SK-N-SH (cell line): ENCODE data around the gene MCC. TPM values are rescaled to one million over a fixed set of nuclear protein-coding genes. Genes with fewer than 3 reads are reported as not detected.

Source experiments
- CTCF ChIA-PET: fragments of 300-600, 350-600 bp; formaldehyde crosslinking; extraction: SDS; loops from one replicate; lab custom pipeline; 2021; lab: Yijun Ruan, JAX
- POLR2A ChIA-PET: fragments of 350-600 bp; sonication (Branson Sonifier 250); formaldehyde crosslinking; extraction: SDS; loops from one replicate; lab custom pipeline; 2020; ENCODE audit warnings: antibody characterized with exemption, inconsistent platforms; lab: Yijun Ruan, JAX
- DNase-seq: peaks from one replicate; pipeline ENCODE4 v3.0.0; 2012
- H2AFZ ChIP-seq: fragments of 200-600 bp; sonication (generic); 2 replicates; pipeline ENCODE4 v1.8.1; 2016; ENCODE audit warnings: antibody characterized with exemption, mild to moderate bottlenecking, low read depth
- H3F3A ChIP-seq: fragments of 200-600 bp; sonication (generic); replicated peaks from 2 replicates; pipeline ENCODE3; 2016; ENCODE audit warnings: antibody characterized with exemption, mild to moderate bottlenecking; ENCODE audit not compliant: insufficient read depth
- H3K27ac ChIP-seq, 2 experiments: fragments of 200-500 bp in 1 of 2; fragments of 200-600 bp in 1 of 2; sonication (Bioruptor generic) in 1 of 2; sonication (generic), shearing (Covaris generic) in 1 of 2; 2 replicates each; pipeline versions ENCODE4 v1.5.1 to v1.6.1; 2014 to 2016; ENCODE audit warnings: low read depth in 2 of 2, inconsistent platforms in 1 of 2, low read length in 1 of 2, mild to moderate bottlenecking in 1 of 2, mixed read lengths in 1 of 2
- H3K27me3 ChIP-seq: fragments of 200-600 bp; sonication (generic), shearing (Covaris generic); 2 replicates; pipeline ENCODE4 v1.6.1; 2016; ENCODE audit warnings: mixed run types; ENCODE audit not compliant: insufficient read depth
- H3K36me3 ChIP-seq, 2 experiments: fragments of 200-500 bp in 1 of 2; fragments of 200-600 bp in 1 of 2; sonication (Bioruptor generic) in 1 of 2; sonication (generic) in 1 of 2; replicated peaks in 1 of 2; 2 replicates each; pipeline versions ENCODE3 to v1.5.1; 2014 to 2016; ENCODE audit warnings: low read length in 1 of 2, mild to moderate bottlenecking in 1 of 2; ENCODE audit not compliant: insufficient read depth in 2 of 2, control insufficient read depth in 1 of 2
- H3K4me1 ChIP-seq, 2 experiments: fragments of 200-500 bp in 1 of 2; fragments of 200-600 bp in 1 of 2; sonication (Bioruptor generic) in 1 of 2; sonication (generic), shearing (Covaris generic) in 1 of 2; 2 replicates each; pipeline versions ENCODE4 v1.5.1 to v1.6.1; 2014 to 2016; ENCODE audit warnings: low read depth in 1 of 2, low read length in 1 of 2, mixed run types in 1 of 2; ENCODE audit not compliant: insufficient read depth in 2 of 2, control insufficient read depth in 1 of 2
- H3K4me2 ChIP-seq: fragments of 200-600 bp; sonication (generic), shearing (Covaris generic); 2 replicates; pipeline ENCODE4 v1.6.1; 2017; ENCODE audit warnings: mixed run types
- H3K4me3 ChIP-seq, 2 experiments: fragments of 200-500 bp in 1 of 2; fragments of 200-600 bp in 1 of 2; sonication (Bioruptor generic) in 1 of 2; sonication (generic), shearing (Covaris generic) in 1 of 2; 2 replicates each; pipeline versions ENCODE4 v1.5.1 to v1.8.1; 2014 to 2016; ENCODE audit warnings: low read depth in 2 of 2, inconsistent platforms in 1 of 2, low read length in 1 of 2, mild to moderate bottlenecking in 1 of 2, mixed read lengths in 1 of 2, moderate library complexity in 1 of 2
- H3K79me2 ChIP-seq: fragments of 200-600 bp; sonication (generic); 2 replicates; pipeline ENCODE4 v1.8.1; 2017; ENCODE audit warnings: mild to moderate bottlenecking; ENCODE audit not compliant: insufficient read depth
- H3K9ac ChIP-seq: fragments of 200-600 bp; sonication (generic); 2 replicates; pipeline ENCODE4 v1.6.1; 2017; ENCODE audit warnings: mixed run types
- H3K9me2 ChIP-seq: fragments of 200-600 bp; sonication (generic); 2 replicates; pipeline ENCODE4 v1.6.1; 2017; ENCODE audit warnings: mixed run types
- H3K9me3 ChIP-seq: fragments of 200-600 bp; sonication (generic); 2 replicates; pipeline ENCODE4 v1.6.1; 2017; ENCODE audit warnings: mixed run types, mild to moderate bottlenecking, moderate library complexity
- H4K20me1 ChIP-seq: fragments of 200-600 bp; sonication (generic); 2 replicates; pipeline ENCODE4 v1.6.1; 2017; ENCODE audit warnings: mild to moderate bottlenecking, mixed run types; ENCODE audit not compliant: insufficient read depth
- JUND ChIP-seq: IDR thresholded peaks from 2 replicates; pipeline ENCODE4 v1.4.0; 2012
- MEF2A ChIP-seq: IDR thresholded peaks from 2 replicates; pipeline ENCODE4 v1.4.0; 2012; ENCODE audit warnings: low read depth, borderline replicate concordance
- MXI1 ChIP-seq: IDR thresholded peaks from 2 replicates; pipeline ENCODE4 v1.6.1; 2012; ENCODE audit warnings: mild to moderate bottlenecking, low read depth, low read length, improper control_type of control experiment
- NFIC ChIP-seq: IDR thresholded peaks from 2 replicates; pipeline ENCODE4 v1.4.0; 2012; ENCODE audit warnings: borderline replicate concordance
- NRF1 ChIP-seq: IDR thresholded peaks from 2 replicates; pipeline ENCODE4 v1.6.1; 2012; ENCODE audit warnings: low read depth, mild to moderate bottlenecking, low read length
- POLR2AphosphoS5 ChIP-seq: IDR thresholded peaks from 2 replicates; pipeline ENCODE4 v1.6.1; 2012; ENCODE audit warnings: low read depth, low read length
- RAD21 ChIP-seq: IDR thresholded peaks from 2 replicates; pipeline ENCODE4 v1.6.1; 2012; ENCODE audit warnings: mild to moderate bottlenecking, low read length
- RCOR1 ChIP-seq: fragments of 150-350 bp; IDR thresholded peaks from 2 replicates; pipeline ENCODE4 v1.6.1; 2017; ENCODE audit warnings: antibody characterized with exemption, low read length
- RFX5 ChIP-seq: IDR thresholded peaks from 2 replicates; pipeline ENCODE4 v1.6.1; 2012; ENCODE audit warnings: mild to moderate bottlenecking, improper control_type of control experiment, low read length
- SIN3A ChIP-seq: IDR thresholded peaks from 2 replicates; pipeline ENCODE4 v1.6.1; 2012; ENCODE audit warnings: low read depth, mild to moderate bottlenecking, low read length, moderate library complexity, borderline replicate concordance
- SMC3 ChIP-seq: IDR thresholded peaks from 2 replicates; pipeline ENCODE4 v1.6.1; 2012; ENCODE audit warnings: low read depth, low read length, improper control_type of control experiment
- TAF1 ChIP-seq: IDR thresholded peaks from 2 replicates; pipeline ENCODE4 v1.6.1; 2012; ENCODE audit warnings: low read depth, mild to moderate bottlenecking, low read length, moderate library complexity, borderline replicate concordance
- WGBS: methylation state at CpG from one replicate; pipeline ENCODE4 v1.1.6; 2017; ENCODE audit warnings: low lambda C conversion rate; 5-methylcytosine and 5-hydroxymethylcytosine counted together
- polyA plus RNA-seq, 3 experiments: library from polyadenylated mRNA; depleted of rRNA; stranded (reverse); fragments of >200 nt; gene quantifications; 2 replicates each; pipeline ENCODE4 v1.2.3, GENCODE V29; 2012
- TF ChIP-seq, protein P1 (sequence below): IDR thresholded peaks from 2 replicates; pipeline ENCODE4 v1.4.0; 2012; ENCODE audit warnings: low read depth
- TF ChIP-seq, protein P2 (sequence below): fragments of 200-600 bp; sonication (generic); IDR thresholded peaks from 2 replicates; pipeline ENCODE4 v1.6.1; 2017; ENCODE audit warnings: antibody characterized with exemption, mild to moderate bottlenecking, moderate library complexity
- TF ChIP-seq, protein P3 (sequence below): IDR thresholded peaks from 2 replicates; pipeline ENCODE4 v1.4.0; 2012; ENCODE audit warnings: low read depth, borderline replicate concordance
- TF ChIP-seq, protein P4 (sequence below): IDR thresholded peaks from 2 replicates; pipeline ENCODE4 v1.6.1; 2012; ENCODE audit warnings: mild to moderate bottlenecking, low read depth, low read length, moderate library complexity
- TF ChIP-seq, protein P5 (sequence below): IDR thresholded peaks from 2 replicates; pipeline ENCODE4 v1.4.0; 2012; ENCODE audit warnings: low read depth, borderline replicate concordance
- TF ChIP-seq, protein P6 (sequence below): fragments of 150-350 bp; IDR thresholded peaks from 2 replicates; pipeline ENCODE4 v1.6.1; 2016; ENCODE audit warnings: mild to moderate bottlenecking, low read depth, low read length

The MCC gene
- polyA plus RNA-seq, 1 of the 3 experiments (the other 2 are of a cell fraction): 3.6 TPM

DNA sequence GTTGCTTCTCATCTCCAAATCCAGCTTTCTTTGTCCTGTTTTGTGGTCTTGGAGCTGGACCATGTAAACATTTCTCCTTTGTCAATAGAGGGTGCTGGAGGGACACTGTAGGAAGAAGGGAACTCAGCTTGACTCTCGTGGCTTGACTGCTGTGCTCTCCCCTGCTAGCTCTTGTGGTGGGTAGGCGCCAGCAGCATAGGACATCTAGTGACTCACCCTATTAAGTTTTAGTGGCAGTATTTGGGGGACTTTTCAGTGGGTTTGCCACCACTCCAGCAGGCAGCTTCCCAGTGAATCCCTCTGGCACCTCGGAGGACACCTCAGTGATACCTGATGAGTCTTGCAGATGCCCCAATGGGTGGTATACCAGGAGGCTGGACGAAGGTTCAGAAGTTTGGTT, 151.3 kb downstream of the MCC start:
- Histone ChIP-seq H3K79me2 (no peaks in the 10 kb centered on the region), H3F3A (no peaks in the 10 kb centered on the region), H3K36me3 (no peaks in the 10 kb centered on the region), H3K9me3 (no peaks in the 10 kb centered on the region), H4K20me1 (no peaks in the 10 kb centered on the region), H3K4me2 (no peak overlapping the region), H3K27me3 (no peaks in the 10 kb centered on the region)
- DNase-seq: peak; percentile 22
- TF ChIP-seq, protein P1, sequence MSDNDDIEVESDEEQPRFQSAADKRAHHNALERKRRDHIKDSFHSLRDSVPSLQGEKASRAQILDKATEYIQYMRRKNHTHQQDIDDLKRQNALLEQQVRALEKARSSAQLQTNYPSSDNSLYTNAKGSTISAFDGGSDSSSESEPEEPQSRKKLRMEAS: no peak
- peak; percentile 68; the same call in 1 of the 2 replicates for TF ChIP-seq SMC3
- no peak for TF ChIP-seq JUND
- TF ChIP-seq NRF1: no peak
- TF ChIP-seq, protein P2, sequence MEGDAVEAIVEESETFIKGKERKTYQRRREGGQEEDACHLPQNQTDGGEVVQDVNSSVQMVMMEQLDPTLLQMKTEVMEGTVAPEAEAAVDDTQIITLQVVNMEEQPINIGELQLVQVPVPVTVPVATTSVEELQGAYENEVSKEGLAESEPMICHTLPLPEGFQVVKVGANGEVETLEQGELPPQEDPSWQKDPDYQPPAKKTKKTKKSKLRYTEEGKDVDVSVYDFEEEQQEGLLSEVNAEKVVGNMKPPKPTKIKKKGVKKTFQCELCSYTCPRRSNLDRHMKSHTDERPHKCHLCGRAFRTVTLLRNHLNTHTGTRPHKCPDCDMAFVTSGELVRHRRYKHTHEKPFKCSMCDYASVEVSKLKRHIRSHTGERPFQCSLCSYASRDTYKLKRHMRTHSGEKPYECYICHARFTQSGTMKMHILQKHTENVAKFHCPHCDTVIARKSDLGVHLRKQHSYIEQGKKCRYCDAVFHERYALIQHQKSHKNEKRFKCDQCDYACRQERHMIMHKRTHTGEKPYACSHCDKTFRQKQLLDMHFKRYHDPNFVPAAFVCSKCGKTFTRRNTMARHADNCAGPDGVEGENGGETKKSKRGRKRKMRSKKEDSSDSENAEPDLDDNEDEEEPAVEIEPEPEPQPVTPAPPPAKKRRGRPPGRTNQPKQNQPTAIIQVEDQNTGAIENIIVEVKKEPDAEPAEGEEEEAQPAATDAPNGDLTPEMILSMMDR: peak; percentile 34
- peak; percentile 84 for TF ChIP-seq RAD21
- no peak for TF ChIP-seq SIN3A
- TF ChIP-seq NFIC: no peak
- TF ChIP-seq RCOR1: no peak
- TF ChIP-seq, all 33 proteins: peak for 3
- POLR2A ChIA-PET: no interaction called here
- Histone ChIP-seq H3K27ac (no peak overlapping the region), H3K4me3 (no peak overlapping the region), H3K9me2 (no peaks in the 10 kb centered on the region), H2AFZ (no peak overlapping the region), H3K9ac (no peak overlapping the region), H3K4me1 (peaks cover 0 to 7% of the 10 kb centered on the region in 2 experiments; a peak in 1 of 4 replicates)
- CTCF ChIA-PET: interaction anchor here (0.5 to 2.0 kb wide), 35 partner anchors 14 to 341 kb away, joined by 3 to 25 read pairs (median 4); partner anchors contain the start of gene MCC
- WGBS: 54% methylated on average over 2 of the region's 4 CpGs

DNA sequence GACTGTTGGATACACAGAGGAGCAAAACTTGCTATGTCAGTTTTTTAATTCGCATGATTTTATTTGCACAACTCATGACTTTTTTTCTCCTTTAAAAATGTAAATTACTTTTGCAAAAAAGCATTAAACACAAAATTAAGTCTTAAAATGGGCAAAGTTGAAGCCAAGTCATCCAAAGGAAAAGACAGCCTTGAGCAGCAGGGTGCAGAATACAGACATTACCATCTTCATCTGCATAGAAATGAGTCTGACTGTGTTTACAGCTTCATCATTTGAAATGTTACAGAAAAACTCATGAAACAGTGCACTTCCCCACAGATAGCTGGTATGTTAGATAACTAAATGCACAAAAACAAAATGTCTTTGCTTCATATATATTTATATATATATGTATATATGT, 154.8 kb downstream of the MCC start:
- no peaks in the 10 kb centered on the region for H3K36me3 ChIP-seq
- POLR2A ChIA-PET: no interaction called here
- H3K27ac ChIP-seq: no peak overlapping the region
- H3K9me2 ChIP-seq: no peaks in the 10 kb centered on the region
- WGBS: 91% methylated on average over 1 of the region's 1 CpG
- no peak for DNase-seq
- no peaks in the 10 kb centered on the region for H3K27me3 ChIP-seq
- no peaks in the 10 kb centered on the region for H3F3A ChIP-seq
- no peaks in the 10 kb centered on the region for H3K79me2 ChIP-seq
- no peak overlapping the region for H3K9ac ChIP-seq
- CTCF ChIA-PET: interaction anchor here (1.0 to 2.8 kb wide), 6 partner anchors 39 to 337 kb away, joined by 3 to 10 read pairs (median 6); partner anchors contain the start of gene YTHDC2
- H3K9me3 ChIP-seq: no peaks in the 10 kb centered on the region
- H3K4me2 ChIP-seq: no peak overlapping the region
- H3K4me3 ChIP-seq: no peak overlapping the region
- H4K20me1 ChIP-seq: no peaks in the 10 kb centered on the region
- H2AFZ ChIP-seq: no peak overlapping the region
- H3K4me1 ChIP-seq: peaks cover 0 to 10% of the 10 kb centered on the region in 2 experiments; a peak in 2 of 4 replicates
- TF ChIP-seq RFX5 (no peak), POLR2AphosphoS5 (no peak), MXI1 (no peak), MEF2A (no peak), TAF1 (no peak), SIN3A (no peak)
- TF ChIP-seq, protein P3, sequence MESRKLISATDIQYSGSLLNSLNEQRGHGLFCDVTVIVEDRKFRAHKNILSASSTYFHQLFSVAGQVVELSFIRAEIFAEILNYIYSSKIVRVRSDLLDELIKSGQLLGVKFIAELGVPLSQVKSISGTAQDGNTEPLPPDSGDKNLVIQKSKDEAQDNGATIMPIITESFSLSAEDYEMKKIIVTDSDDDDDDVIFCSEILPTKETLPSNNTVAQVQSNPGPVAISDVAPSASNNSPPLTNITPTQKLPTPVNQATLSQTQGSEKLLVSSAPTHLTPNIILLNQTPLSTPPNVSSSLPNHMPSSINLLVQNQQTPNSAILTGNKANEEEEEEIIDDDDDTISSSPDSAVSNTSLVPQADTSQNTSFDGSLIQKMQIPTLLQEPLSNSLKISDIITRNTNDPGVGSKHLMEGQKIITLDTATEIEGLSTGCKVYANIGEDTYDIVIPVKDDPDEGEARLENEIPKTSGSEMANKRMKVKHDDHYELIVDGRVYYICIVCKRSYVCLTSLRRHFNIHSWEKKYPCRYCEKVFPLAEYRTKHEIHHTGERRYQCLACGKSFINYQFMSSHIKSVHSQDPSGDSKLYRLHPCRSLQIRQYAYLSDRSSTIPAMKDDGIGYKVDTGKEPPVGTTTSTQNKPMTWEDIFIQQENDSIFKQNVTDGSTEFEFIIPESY: no peak
- TF ChIP-seq, protein P4, sequence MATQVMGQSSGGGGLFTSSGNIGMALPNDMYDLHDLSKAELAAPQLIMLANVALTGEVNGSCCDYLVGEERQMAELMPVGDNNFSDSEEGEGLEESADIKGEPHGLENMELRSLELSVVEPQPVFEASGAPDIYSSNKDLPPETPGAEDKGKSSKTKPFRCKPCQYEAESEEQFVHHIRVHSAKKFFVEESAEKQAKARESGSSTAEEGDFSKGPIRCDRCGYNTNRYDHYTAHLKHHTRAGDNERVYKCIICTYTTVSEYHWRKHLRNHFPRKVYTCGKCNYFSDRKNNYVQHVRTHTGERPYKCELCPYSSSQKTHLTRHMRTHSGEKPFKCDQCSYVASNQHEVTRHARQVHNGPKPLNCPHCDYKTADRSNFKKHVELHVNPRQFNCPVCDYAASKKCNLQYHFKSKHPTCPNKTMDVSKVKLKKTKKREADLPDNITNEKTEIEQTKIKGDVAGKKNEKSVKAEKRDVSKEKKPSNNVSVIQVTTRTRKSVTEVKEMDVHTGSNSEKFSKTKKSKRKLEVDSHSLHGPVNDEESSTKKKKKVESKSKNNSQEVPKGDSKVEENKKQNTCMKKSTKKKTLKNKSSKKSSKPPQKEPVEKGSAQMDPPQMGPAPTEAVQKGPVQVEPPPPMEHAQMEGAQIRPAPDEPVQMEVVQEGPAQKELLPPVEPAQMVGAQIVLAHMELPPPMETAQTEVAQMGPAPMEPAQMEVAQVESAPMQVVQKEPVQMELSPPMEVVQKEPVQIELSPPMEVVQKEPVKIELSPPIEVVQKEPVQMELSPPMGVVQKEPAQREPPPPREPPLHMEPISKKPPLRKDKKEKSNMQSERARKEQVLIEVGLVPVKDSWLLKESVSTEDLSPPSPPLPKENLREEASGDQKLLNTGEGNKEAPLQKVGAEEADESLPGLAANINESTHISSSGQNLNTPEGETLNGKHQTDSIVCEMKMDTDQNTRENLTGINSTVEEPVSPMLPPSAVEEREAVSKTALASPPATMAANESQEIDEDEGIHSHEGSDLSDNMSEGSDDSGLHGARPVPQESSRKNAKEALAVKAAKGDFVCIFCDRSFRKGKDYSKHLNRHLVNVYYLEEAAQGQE: no peak
- TF ChIP-seq, protein P5, sequence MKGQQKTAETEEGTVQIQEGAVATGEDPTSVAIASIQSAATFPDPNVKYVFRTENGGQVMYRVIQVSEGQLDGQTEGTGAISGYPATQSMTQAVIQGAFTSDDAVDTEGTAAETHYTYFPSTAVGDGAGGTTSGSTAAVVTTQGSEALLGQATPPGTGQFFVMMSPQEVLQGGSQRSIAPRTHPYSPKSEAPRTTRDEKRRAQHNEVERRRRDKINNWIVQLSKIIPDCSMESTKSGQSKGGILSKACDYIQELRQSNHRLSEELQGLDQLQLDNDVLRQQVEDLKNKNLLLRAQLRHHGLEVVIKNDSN: no peak
- TF ChIP-seq, protein P6, sequence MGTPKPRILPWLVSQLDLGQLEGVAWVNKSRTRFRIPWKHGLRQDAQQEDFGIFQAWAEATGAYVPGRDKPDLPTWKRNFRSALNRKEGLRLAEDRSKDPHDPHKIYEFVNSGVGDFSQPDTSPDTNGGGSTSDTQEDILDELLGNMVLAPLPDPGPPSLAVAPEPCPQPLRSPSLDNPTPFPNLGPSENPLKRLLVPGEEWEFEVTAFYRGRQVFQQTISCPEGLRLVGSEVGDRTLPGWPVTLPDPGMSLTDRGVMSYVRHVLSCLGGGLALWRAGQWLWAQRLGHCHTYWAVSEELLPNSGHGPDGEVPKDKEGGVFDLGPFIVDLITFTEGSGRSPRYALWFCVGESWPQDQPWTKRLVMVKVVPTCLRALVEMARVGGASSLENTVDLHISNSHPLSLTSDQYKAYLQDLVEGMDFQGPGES: no peak
